ENCODE data around the gene C16orf89. TPM values are rescaled to one million over a fixed set of nuclear protein-coding genes. Genes with fewer than 3 reads are reported as not detected.

Gene C16orf89
- total RNA-seq, 1 donor from 2014 or later: 8.9 TPM

GRCh38 chr16:5012887-5013286 lies 52.9 kb downstream of the C16orf89 start:
- no peak for DNase-seq (ENCODE audit: low spot score)
- intact Hi-C loops (cut with DNase I): no loop called here

- DNase-seq (ENCODE audit: low spot score): no peak
- intact Hi-C loops (cut with DNase I): no loop called here
These were observed 54.1 kb downstream of the C16orf89 start for GRCh38 chr16:5011637-5012036.

GRCh38 chr16:5010576-5011329 lies 55.0 kb downstream of the C16orf89 start:
- intact Hi-C loops (cut with DNase I): no loop called here
- no peak for DNase-seq (ENCODE audit: low spot score)

- intact Hi-C loops (cut with DNase I): no loop called here
- DNase-seq (ENCODE audit: low spot score): no peak
These were observed 57.4 kb downstream of the C16orf89 start for GRCh38 chr16:5008311-5008731.

- DNase-seq (ENCODE audit: low spot score): no peak
- intact Hi-C loops (cut with DNase I): no loop called here
These were observed 58.5 kb downstream of the C16orf89 start for GRCh38 chr16:5007256-5007655.

- DNase-seq (ENCODE audit: low spot score): no peak
- intact Hi-C loops (cut with DNase I): no loop called here
These were observed 59.2 kb downstream of the C16orf89 start for GRCh38 chr16:5006348-5007193.

- DNase-seq (ENCODE audit: low spot score): no peak
- intact Hi-C loops (cut with DNase I): no loop called here
These were observed 59.8 kb downstream of the C16orf89 start for GRCh38 chr16:5005916-5006315.

GRCh38 chr16:5004311-5004710 lies 61.4 kb downstream of the C16orf89 start:
- no peak for DNase-seq (ENCODE audit: low spot score)
- intact Hi-C loops (cut with DNase I): no loop called here

- DNase-seq (ENCODE audit: low spot score): no peak
- intact Hi-C loops (cut with DNase I): no loop called here
These were observed 61.9 kb downstream of the C16orf89 start for GRCh38 chr16:5003828-5004227.

- intact Hi-C loops (cut with DNase I): no loop called here
- DNase-seq (ENCODE audit: low spot score): no peak
These were observed 62.5 kb downstream of the C16orf89 start for GRCh38 chr16:5003211-5003610.

- intact Hi-C loops (cut with DNase I): no loop called here
- no peak for DNase-seq (ENCODE audit: low spot score)
These were observed 63.0 kb downstream of the C16orf89 start for GRCh38 chr16:5002699-5003143.

GRCh38 chr16:5001986-5002385 lies 63.8 kb downstream of the C16orf89 start:
- intact Hi-C loops (cut with DNase I): no loop called here
- DNase-seq (ENCODE audit: low spot score): no peak

GRCh38 chr16:5001571-5001970 lies 64.2 kb downstream of the C16orf89 start:
- intact Hi-C loops (cut with DNase I): no loop called here
- no peak for DNase-seq (ENCODE audit: low spot score)

GRCh38 chr16:5000573-5001001 lies 65.2 kb downstream of the C16orf89 start:
- no peak for DNase-seq (ENCODE audit: low spot score)
- intact Hi-C loops (cut with DNase I): no loop called here

GRCh38 chr16:4994719-4995434 lies 70.9 kb downstream of the C16orf89 start:
- DNase-seq (ENCODE audit: low spot score): no peak
- intact Hi-C loops (cut with DNase I): no loop called here

Other genes starting within 250 kb of the C16orf89 start
- gene GLYR1, start 218.7 kb downstream of the C16orf89 start, total RNA-seq: 64.9 TPM
- 23.6 TPM for gene UBN1, start 218.5 kb downstream of the C16orf89 start, total RNA-seq
- 5.6 TPM for gene PPL, start 128.8 kb downstream of the C16orf89 start, total RNA-seq
- 0.70 TPM for gene SEC14L5, start 107.6 kb downstream of the C16orf89 start, total RNA-seq
- gene NAGPA, start 32.0 kb downstream of the C16orf89 start, total RNA-seq: 5.5 TPM
- gene ALG1, start 5.9 kb upstream of the C16orf89 start, total RNA-seq: 8.0 TPM
- 6.1 TPM for gene EEF2KMT, start 31.8 kb upstream of the C16orf89 start, total RNA-seq

Measured in cardiac septum (tissue), 1 donor.